Measurements from ENCODE around the gene TBC1D4.
"Not testable (repeated sequence)": the region's sequence is repeated elsewhere in the genome, so short reads cannot be mapped to it uniquely, and the experiment has no call there.

The TBC1D4 gene

GRCh38 chr13:75256922-75257321 lies 225.0 kb downstream of the TBC1D4 start:
- no peak overlapping the region for H3K4me3 ChIP-seq (ENCODE audit: low read length)
- WGBS = 93% methylated on average over 3 of the region's 3 CpGs
- H3K27ac ChIP-seq (ENCODE audit: low read depth, low read length) = no peak overlapping the region
- H3K9ac ChIP-seq (ENCODE audit: low read depth, low read length) = no peak overlapping the region
- no peaks in the 10 kb centered on the region for H3K27me3 ChIP-seq (ENCODE audit: insufficient read depth, low read length)
- no peaks in the 10 kb centered on the region for H3K4me1 ChIP-seq (ENCODE audit: insufficient read depth, low read length)
- H3K36me3 ChIP-seq (ENCODE audit: insufficient read depth, low read length) = no peaks in the 10 kb centered on the region
- H3K9me3 ChIP-seq (ENCODE audit: insufficient read depth, low read depth, low read length) = no peaks in the 10 kb centered on the region

GRCh38 chr13:75255653-75256052 lies 226.3 kb downstream of the TBC1D4 start:
- 100% methylated on average over 1 of the region's 1 CpG for WGBS
- no peaks in the 10 kb centered on the region for H3K4me1 ChIP-seq (ENCODE audit: insufficient read depth, low read length)
- H3K9me3 ChIP-seq (ENCODE audit: insufficient read depth, low read depth, low read length) = no peaks in the 10 kb centered on the region
- no peak overlapping the region for H3K4me3 ChIP-seq (ENCODE audit: low read length)
- H3K27me3 ChIP-seq (ENCODE audit: insufficient read depth, low read length) = no peaks in the 10 kb centered on the region
- H3K27ac ChIP-seq (ENCODE audit: low read depth, low read length) = no peak overlapping the region
- no peaks in the 10 kb centered on the region for H3K36me3 ChIP-seq (ENCODE audit: insufficient read depth, low read length)
- H3K9ac ChIP-seq (ENCODE audit: low read depth, low read length) = no peak overlapping the region

- Histone ChIP-seq H3K9ac (ENCODE audit: low read depth, low read length) (no peak overlapping the region), H3K4me1 (ENCODE audit: insufficient read depth, low read length) (no peaks in the 10 kb centered on the region), H3K9me3 (ENCODE audit: insufficient read depth, low read depth, low read length) (no peaks in the 10 kb centered on the region), H3K27me3 (ENCODE audit: insufficient read depth, low read length) (no peaks in the 10 kb centered on the region), H3K36me3 (ENCODE audit: insufficient read depth, low read length) (no peaks in the 10 kb centered on the region), H3K27ac (ENCODE audit: low read depth, low read length) (no peak overlapping the region), H3K4me3 (ENCODE audit: low read length) (no peak overlapping the region)
- 95% methylated on average over 5 of the region's 6 CpGs for WGBS
Measured at GRCh38 chr13:75255147-75255546, 226.8 kb downstream of the TBC1D4 start.

- 84% methylated on average over 4 of the region's 4 CpGs for WGBS
- H3K27ac ChIP-seq (ENCODE audit: low read depth, low read length) = no peak overlapping the region
- H3K9me3 ChIP-seq (ENCODE audit: insufficient read depth, low read depth, low read length) = peaks cover 23% of the 10 kb centered on the region
Measured at GRCh38 chr13:75251188-75251587, 230.8 kb downstream of the TBC1D4 start.

GRCh38 chr13:75250526-75251178 lies 231.3 kb downstream of the TBC1D4 start:
- Histone ChIP-seq H3K36me3 (ENCODE audit: insufficient read depth, low read length) (no peaks in the 10 kb centered on the region), H3K27ac (ENCODE audit: low read depth, low read length) (no peak overlapping the region), H3K9me3 (ENCODE audit: insufficient read depth, low read depth, low read length) (peaks cover 23% of the 10 kb centered on the region), H3K4me1 (ENCODE audit: insufficient read depth, low read length) (no peaks in the 10 kb centered on the region), H3K27me3 (ENCODE audit: insufficient read depth, low read length) (no peaks in the 10 kb centered on the region), H3K9ac (ENCODE audit: low read depth, low read length) (no peak overlapping the region), H3K4me3 (ENCODE audit: low read length) (no peak overlapping the region)
- WGBS = 100% methylated on average over 1 of the region's 7 CpGs

More at GRCh38 chr13:75251188-75251587, 230.8 kb downstream of the TBC1D4 start:
- Histone ChIP-seq H3K4me1 (ENCODE audit: insufficient read depth, low read length) (no peaks in the 10 kb centered on the region), H3K36me3 (ENCODE audit: insufficient read depth, low read length) (no peaks in the 10 kb centered on the region), H3K4me3 (ENCODE audit: low read length) (no peak overlapping the region), H3K27me3 (ENCODE audit: insufficient read depth, low read length) (no peaks in the 10 kb centered on the region), H3K9ac (ENCODE audit: low read depth, low read length) (no peak overlapping the region)

GRCh38 chr13:75245578-75245977 lies 236.4 kb downstream of the TBC1D4 start:
- not testable (repeated sequence) for H3K36me3 ChIP-seq (ENCODE audit: insufficient read depth, low read length); H3K4me3 ChIP-seq (ENCODE audit: low read length); H3K27ac ChIP-seq (ENCODE audit: low read depth, low read length); H3K27me3 ChIP-seq (ENCODE audit: insufficient read depth, low read length); H3K4me1 ChIP-seq (ENCODE audit: insufficient read depth, low read length); H3K9ac ChIP-seq (ENCODE audit: low read depth, low read length)
- H3K9me3 ChIP-seq (ENCODE audit: insufficient read depth, low read depth, low read length) = peaks cover 23% of the 10 kb centered on the region
- WGBS = 94% methylated on average over 4 of the region's 5 CpGs

GRCh38 chr13:75240240-75240639 lies 241.7 kb downstream of the TBC1D4 start:
- H3K36me3 ChIP-seq (ENCODE audit: insufficient read depth, low read length); H3K9ac ChIP-seq (ENCODE audit: low read depth, low read length); H3K27me3 ChIP-seq (ENCODE audit: insufficient read depth, low read length); H3K9me3 ChIP-seq (ENCODE audit: insufficient read depth, low read depth, low read length); H3K4me1 ChIP-seq (ENCODE audit: insufficient read depth, low read length); H3K27ac ChIP-seq (ENCODE audit: low read depth, low read length); H3K4me3 ChIP-seq (ENCODE audit: low read length): not testable (repeated sequence)
- WGBS = 92% methylated on average over 22 of the region's 22 CpGs

GRCh38 chr13:75236774-75237173 lies 245.2 kb downstream of the TBC1D4 start:
- no peaks in the 10 kb centered on the region for H3K9me3 ChIP-seq (ENCODE audit: insufficient read depth, low read depth, low read length)
- H3K27me3 ChIP-seq (ENCODE audit: insufficient read depth, low read length) = no peaks in the 10 kb centered on the region
- H3K4me1 ChIP-seq (ENCODE audit: insufficient read depth, low read length) = no peaks in the 10 kb centered on the region
- no peaks in the 10 kb centered on the region for H3K36me3 ChIP-seq (ENCODE audit: insufficient read depth, low read length)
- H3K9ac ChIP-seq (ENCODE audit: low read depth, low read length) = no peak overlapping the region
- H3K27ac ChIP-seq (ENCODE audit: low read depth, low read length) = no peak overlapping the region
- no peak overlapping the region for H3K4me3 ChIP-seq (ENCODE audit: low read length)
- WGBS = 90% methylated on average over 3 of the region's 3 CpGs
